HepG2 (cell line): Measurements from ENCODE around the gene ALG5. TPM values are rescaled to one million over a fixed set of nuclear protein-coding genes. Genes with fewer than 3 reads are reported as not detected.

Experiments
- ATAC-seq: fragments of 200-7000 bp; cut with Tn5 transposase; 3 replicates; pipeline ENCODE4 v1.9.1; 2020; ENCODE audit warnings: mild to moderate bottlenecking, moderate library complexity
- BruUV-seq: library from RNA; stranded (reverse); fragments of 400-500 nt; replicated peaks from 2 replicates; lab custom pipeline; 2021; lab: Mats Ljungman, UMichigan
- CTCF ChIA-PET: fragments of 300-600 bp; formaldehyde crosslinking; extraction: SDS; loops from one replicate; lab custom pipeline; 2021; ENCODE audit warnings: low total read pairs, inconsistent platforms, low intra/inter-chr PET ratio; lab: Yijun Ruan, JAX
- POLR2A ChIA-PET: fragments of 350-600 bp; sonication (Branson Sonifier 250); formaldehyde crosslinking; loops from one replicate; lab custom pipeline; 2020; ENCODE audit warnings: antibody characterized with exemption, inconsistent platforms; lab: Yijun Ruan, JAX
- DNase-seq: peaks from one replicate; pipeline ENCODE4 v3.0.0-alpha.2; 2015; ENCODE audit warnings: low spot score
- FAIRE-seq: peaks from 3 replicates; lab custom pipeline; 2011; peaks lifted over from hg19 to GRCh38; lab: Jason Lieb, UNC
- H2AFZ ChIP-seq: one replicate; pipeline ENCODE4 v1.6.1; 2011; ENCODE audit warnings: low read length, inconsistent platforms
- H3K27ac ChIP-seq: fragments of 300-600 bp; 3 replicates; pipeline ENCODE4 v1.8.0; 2011; ENCODE audit warnings: mixed run types, mild to moderate bottlenecking, mixed read lengths, low read length, inconsistent platforms; ENCODE audit not compliant: insufficient read depth; ENCODE audit errors: extremely low read length
- H3K27me3 ChIP-seq, 2 experiments: fragments of 200-600 bp in 1 of 2; 2 replicates in 1 of 2; 3 replicates in 1 of 2; pipeline versions ENCODE4 v1.6.0 to v1.8.0; 2011; ENCODE audit warnings: low read length in 2 of 2, mild to moderate bottlenecking in 2 of 2, moderate library complexity in 2 of 2, inconsistent platforms in 1 of 2; ENCODE audit not compliant: insufficient read depth in 2 of 2, control insufficient read depth in 1 of 2
- H3K36me3 ChIP-seq, 2 experiments: fragments of 200-600 bp in 1 of 2; replicated peaks in 1 of 2; 2 replicates in 1 of 2; 3 replicates in 1 of 2; pipeline versions ENCODE4 v1.5.1 to v1.8.0; 2011; ENCODE audit warnings: low read length in 2 of 2, inconsistent platforms in 1 of 2; ENCODE audit not compliant: insufficient read depth in 2 of 2, control insufficient read depth in 1 of 2
- H3K4me1 ChIP-seq: 2 replicates; pipeline ENCODE4 v1.5.1; 2012; ENCODE audit warnings: low read length, inconsistent platforms; ENCODE audit not compliant: insufficient read depth
- H3K4me2 ChIP-seq: 2 replicates; pipeline ENCODE4 v1.6.0; 2011; ENCODE audit warnings: low read depth, low read length, inconsistent platforms
- H3K4me3 ChIP-seq, 3 experiments: fragments of 200-600 bp in 1 of 3; sonication (generic), shearing (Covaris generic) in 1 of 3; replicated peaks in 1 of 3; 2 replicates each; pipeline ENCODE4 v1.5.1; 2011 to 2016; ENCODE audit warnings: low read length in 3 of 3, inconsistent platforms in 2 of 3, low read depth in 2 of 3, mild to moderate bottlenecking in 2 of 3, control low read depth in 1 of 3, mixed read lengths in 1 of 3; ENCODE audit not compliant: insufficient read depth in 1 of 3
- H3K79me2 ChIP-seq: one replicate; pipeline ENCODE4 v1.6.1; 2011; ENCODE audit warnings: low read length, inconsistent platforms; ENCODE audit not compliant: insufficient read depth
- H3K9ac ChIP-seq: 2 replicates; pipeline ENCODE4 v1.6.0; 2011; ENCODE audit warnings: mild to moderate bottlenecking, low read depth, low read length, inconsistent platforms; ENCODE audit not compliant: insufficient read depth
- H3K9me3 ChIP-seq: 2 replicates; pipeline ENCODE4 v1.5.1; 2012; ENCODE audit warnings: mild to moderate bottlenecking, low read length
- H4K20me1 ChIP-seq: 2 replicates; pipeline ENCODE4 v1.6.0; 2011; ENCODE audit warnings: inconsistent platforms, mild to moderate bottlenecking, low read length, moderate library complexity; ENCODE audit not compliant: insufficient read depth
- ARID2 ChIP-seq: sonication (generic); formaldehyde crosslinking; IDR thresholded peaks from 2 replicates; pipeline ENCODE4 v1.8.1; 2022; ENCODE audit warnings: mild to moderate bottlenecking, missing genetic modification reagents, borderline replicate concordance
- DR1 ChIP-seq: sonication (generic); formaldehyde crosslinking; IDR thresholded peaks from 2 replicates; pipeline ENCODE4 v1.8.0; 2021; ENCODE audit warnings: mild to moderate bottlenecking, missing genetic modification reagents, inconsistent platforms
- ETV5 ChIP-seq: IDR thresholded peaks from 2 replicates; pipeline ENCODE4 v1.6.1; 2018; ENCODE audit warnings: missing biosample characterization, missing genetic modification reagents, inconsistent platforms, borderline replicate concordance
- FOXM1 ChIP-seq: sonication (generic); formaldehyde crosslinking; IDR thresholded peaks from 2 replicates; pipeline ENCODE4 v1.5.0; 2020; ENCODE audit warnings: missing genetic modification reagents
- HMGA1 ChIP-seq: sonication (generic); formaldehyde crosslinking; conservative IDR thresholded peaks from 2 replicates; pipeline ENCODE4 v1.4.0; 2020; ENCODE audit warnings: missing genetic modification reagents
- HOXA5 ChIP-seq: sonication (generic); formaldehyde crosslinking; IDR thresholded peaks from 2 replicates; pipeline ENCODE4 v1.4.0; 2020; ENCODE audit warnings: missing genetic modification reagents
- KDM4B ChIP-seq: sonication (generic); formaldehyde crosslinking; IDR thresholded peaks from 2 replicates; pipeline ENCODE4 v1.4.0; 2020; ENCODE audit warnings: missing genetic modification reagents
- KMT2B ChIP-seq: IDR thresholded peaks from 2 replicates; pipeline ENCODE4 v1.6.1; 2016; ENCODE audit warnings: missing genetic modification reagents, missing compliant biosample characterization
- MBD4 ChIP-seq: IDR thresholded peaks from 2 replicates; pipeline ENCODE4 v1.6.1; 2012; ENCODE audit warnings: low read length, inconsistent platforms, borderline replicate concordance
- NFKBIZ ChIP-seq: IDR thresholded peaks from 2 replicates; pipeline ENCODE4 v1.6.1; 2018; ENCODE audit warnings: missing genetic modification reagents, missing compliant biosample characterization
- PHF20 ChIP-seq: sonication (generic); formaldehyde crosslinking; IDR thresholded peaks from 2 replicates; pipeline ENCODE4 v1.5.0; 2020; ENCODE audit warnings: mild to moderate bottlenecking, missing genetic modification reagents
- RNF2 ChIP-seq: fragments of 450-650 bp; conservative IDR thresholded peaks from 2 replicates; pipeline ENCODE4 v1.6.1; 2016; ENCODE audit warnings: low read depth
- TP53 ChIP-seq: sonication (generic); formaldehyde crosslinking; conservative IDR thresholded peaks from 2 replicates; pipeline ENCODE4 v1.4.0; 2020; ENCODE audit warnings: missing genetic modification reagents
- ZNF263 ChIP-seq: sonication (generic); formaldehyde crosslinking; IDR thresholded peaks from 2 replicates; pipeline ENCODE4 v1.4.0; 2020; ENCODE audit warnings: missing genetic modification reagents
- ZNF30 ChIP-seq: sonication (generic); formaldehyde crosslinking; IDR thresholded peaks from 2 replicates; pipeline ENCODE4 v1.5.0; 2020; ENCODE audit warnings: mild to moderate bottlenecking, missing genetic modification reagents
- ZNF567 ChIP-seq: sonication (generic); formaldehyde crosslinking; IDR thresholded peaks from 2 replicates; pipeline ENCODE4 v1.8.1; 2023; ENCODE audit warnings: mild to moderate bottlenecking, missing genetic modification reagents, borderline replicate concordance
- ZNF724P ChIP-seq: sonication (generic); formaldehyde crosslinking; IDR thresholded peaks from 2 replicates; pipeline ENCODE4 v1.8.0; 2022; ENCODE audit warnings: missing genetic modification reagents, borderline replicate concordance
- ZNF768 ChIP-seq: sonication (generic); formaldehyde crosslinking; IDR thresholded peaks from 2 replicates; pipeline ENCODE4 v1.4.0; 2020; ENCODE audit warnings: missing genetic modification reagents
- ZNF879 ChIP-seq: sonication (generic); formaldehyde crosslinking; IDR thresholded peaks from 2 replicates; pipeline ENCODE4 v1.8.1; 2023; ENCODE audit warnings: missing genetic modification reagents
- ZSCAN20 ChIP-seq: sonication (generic); formaldehyde crosslinking; IDR thresholded peaks from 2 replicates; pipeline ENCODE4 v1.4.0; 2020; ENCODE audit warnings: missing genetic modification reagents, mild to moderate bottlenecking, borderline replicate concordance
- WGBS: methylation state at CpG from one replicate; pipeline ENCODE4 v1.1.6; 2017; ENCODE audit warnings: low lambda C conversion rate; 5-methylcytosine and 5-hydroxymethylcytosine counted together
- in situ Hi-C: cut with HindIII; loops from 2 replicates; pipeline ENCODE4 v1.10.0; 2017; ENCODE audit warnings: low pct_unique_long_range_greater_than_20kb; ENCODE audit not compliant: extremely low pct_ligation_motif_present
- intact Hi-C: fragments of 100-400 bp; cut with micrococcal nuclease; formaldehyde crosslinking; loops from one replicate; pipeline ENCODE4 v1.10.0; 2022; ENCODE audit not compliant: unreplicated experiment
- polyA plus RNA-seq, 8 experiments: library from polyadenylated mRNA; depleted of rRNA in 3 of 8; stranded (reverse) in 7 of 8; unstranded in 1 of 8; fragments of >200 nt; fragmentation: Illumina TruSeq in 4 of 8; extraction: Trizol in 4 of 8; gene quantifications; 2 replicates each; pipeline versions ENCODE4 v1.2.1 to v1.2.3, GENCODE V29; 2011 to 2016; ENCODE audit warnings: low read depth in 4 of 8, missing spikeins in 1 of 8, mixed read lengths in 1 of 8; ENCODE audit not compliant: insufficient read depth in 1 of 8
- total RNA-seq, 5 experiments: library from RNA; depleted of rRNA; stranded (reverse); fragments of >200 nt; fragmentation: Illumina TruSeq; extraction: Trizol; gene quantifications; 2 replicates each; pipeline ENCODE4 v1.2.3, GENCODE V29; 2016; ENCODE audit warnings: low read depth in 1 of 5
- TF ChIP-seq, protein P1 (sequence below): sonication (generic); formaldehyde crosslinking; IDR thresholded peaks from 2 replicates; pipeline ENCODE4 v1.5.1; 2020; ENCODE audit warnings: mild to moderate bottlenecking, missing genetic modification reagents, moderate library complexity
- TF ChIP-seq, protein P2 (sequence below): IDR thresholded peaks from 2 replicates; pipeline ENCODE4 v1.6.1; 2016

ALG5 gene
- total and polyA plus RNA-seq, 2 of the 13 experiments (the other 11 are each of a cell fraction or from before 2014, with no cell fraction given), result 27.8 to 51.1 TPM

DNA sequence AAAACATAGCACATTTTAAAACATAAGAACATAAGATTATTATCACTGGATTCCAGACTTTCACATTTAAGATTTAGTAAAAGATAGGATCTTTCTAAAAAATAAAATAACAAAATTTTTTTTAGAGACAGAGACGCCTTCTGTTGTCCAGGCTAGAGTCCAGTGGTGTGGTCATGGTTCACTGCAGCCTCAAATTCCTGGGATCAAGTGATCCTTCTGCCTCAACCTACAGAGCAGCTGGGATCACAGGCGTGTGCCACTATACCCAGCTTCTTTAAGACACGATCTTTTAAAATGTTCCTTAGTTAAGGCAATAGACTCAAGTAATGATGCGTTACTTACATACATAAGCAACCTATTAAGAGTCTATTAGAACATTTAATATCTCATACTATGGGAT is 32.7 kb downstream of the ALG5 start:
- 98% methylated on average over 4 of the region's 4 CpGs for WGBS
- ChIA-PET CTCF (no interaction called here), POLR2A (no interaction called here)
- Histone ChIP-seq H3K79me2 (no peaks in the 10 kb centered on the region), H3K4me1 (no peaks in the 10 kb centered on the region), H4K20me1 (no peaks in the 10 kb centered on the region), H3K9me3 (no peaks in the 10 kb centered on the region), H3K4me2 (no peak overlapping the region), H3K36me3 (peaks cover 12 to 65% of the 10 kb centered on the region in 2 experiments; a peak in 4 of 5 replicates), H2AFZ (no peak overlapping the region), H3K9ac (no peak overlapping the region), H3K27me3 (no peaks in the 10 kb centered on the region), H3K27ac (no peak overlapping the region), H3K4me3 (no peak overlapping the region)
- no peak for ATAC-seq
- no TSS peak for BruUV-seq
- intact Hi-C loops, result no loop called here
- DNase-seq, result no peak
- FAIRE-seq, result no peak
- TF ChIP-seq ZSCAN20 (CRISPR knock-in tag), result no peak
- no peak for TF ChIP-seq FOXM1 (CRISPR knock-in tag)
- in situ Hi-C loops, result no loop called here

- no peak for DNase-seq
- intact Hi-C loops, result no loop called here
- TF ChIP-seq TP53 (no peak), ETV5 (no peak), ZNF724P (CRISPR knock-in tag) (no peak), ZNF567 (CRISPR knock-in tag) (no peak), HMGA1 (CRISPR knock-in tag) (no peak), RNF2 (no peak), ZNF263 (CRISPR knock-in tag) (no peak), MBD4 (no peak), ARID2 (no peak), HOXA5 (CRISPR knock-in tag) (no peak), KMT2B (CRISPR knock-in tag) (no peak), KDM4B (CRISPR knock-in tag) (no peak), ZNF30 (CRISPR knock-in tag) (no peak), ZNF768 (no peak), NFKBIZ (CRISPR knock-in tag) (no peak), PHF20 (CRISPR knock-in tag) (no peak), ZNF879 (CRISPR knock-in tag) (no peak), DR1 (CRISPR knock-in tag) (no peak)
- TF ChIP-seq, protein P1, sequence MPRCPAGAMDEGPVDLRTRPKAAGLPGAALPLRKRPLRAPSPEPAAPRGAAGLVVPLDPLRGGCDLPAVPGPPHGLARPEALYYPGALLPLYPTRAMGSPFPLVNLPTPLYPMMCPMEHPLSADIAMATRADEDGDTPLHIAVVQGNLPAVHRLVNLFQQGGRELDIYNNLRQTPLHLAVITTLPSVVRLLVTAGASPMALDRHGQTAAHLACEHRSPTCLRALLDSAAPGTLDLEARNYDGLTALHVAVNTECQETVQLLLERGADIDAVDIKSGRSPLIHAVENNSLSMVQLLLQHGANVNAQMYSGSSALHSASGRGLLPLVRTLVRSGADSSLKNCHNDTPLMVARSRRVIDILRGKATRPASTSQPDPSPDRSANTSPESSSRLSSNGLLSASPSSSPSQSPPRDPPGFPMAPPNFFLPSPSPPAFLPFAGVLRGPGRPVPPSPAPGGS (CRISPR knock-in tag), result no peak
- TF ChIP-seq, protein P2, sequence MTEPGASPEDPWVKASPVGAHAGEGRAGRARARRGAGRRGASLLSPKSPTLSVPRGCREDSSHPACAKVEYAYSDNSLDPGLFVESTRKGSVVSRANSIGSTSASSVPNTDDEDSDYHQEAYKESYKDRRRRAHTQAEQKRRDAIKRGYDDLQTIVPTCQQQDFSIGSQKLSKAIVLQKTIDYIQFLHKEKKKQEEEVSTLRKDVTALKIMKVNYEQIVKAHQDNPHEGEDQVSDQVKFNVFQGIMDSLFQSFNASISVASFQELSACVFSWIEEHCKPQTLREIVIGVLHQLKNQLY (CRISPR knock-in tag), result no peak
- TF ChIP-seq, all 625 proteins: peak for 0
Measured at GRCh38 chr13:36965767-36966166, 33.4 kb downstream of the ALG5 start.

More at GRCh38 chr13:36965767-36966166, 33.4 kb downstream of the ALG5 start:
- no peak for FAIRE-seq
- Histone ChIP-seq H3K27ac (no peak overlapping the region), H4K20me1 (no peaks in the 10 kb centered on the region), H2AFZ (no peak overlapping the region), H3K4me1 (no peaks in the 10 kb centered on the region), H3K27me3 (no peaks in the 10 kb centered on the region), H3K9ac (no peak overlapping the region), H3K79me2 (no peaks in the 10 kb centered on the region), H3K9me3 (no peaks in the 10 kb centered on the region), H3K4me2 (no peak overlapping the region), H3K4me3 (no peak overlapping the region), H3K36me3 (peaks cover 12 to 64% of the 10 kb centered on the region in 2 experiments; a peak in 4 of 5 replicates)
- no peak for ATAC-seq
- BruUV-seq, result no TSS peak
- ChIA-PET POLR2A (no interaction called here), CTCF (no interaction called here)
- in situ Hi-C loops, result no loop called here
- 97% methylated on average over 2 of the region's 2 CpGs for WGBS
